Measurements from ENCODE around the gene UPF2. TPM values are rescaled to one million over a fixed set of nuclear protein-coding genes. Genes with fewer than 3 reads are reported as not detected.

The UPF2 gene
- total and polyA plus RNA-seq, 2 of the 13 experiments (the other 11 are each of a cell fraction or from before 2014, with no cell fraction given) = 6.2 to 14.5 TPM

DNA sequence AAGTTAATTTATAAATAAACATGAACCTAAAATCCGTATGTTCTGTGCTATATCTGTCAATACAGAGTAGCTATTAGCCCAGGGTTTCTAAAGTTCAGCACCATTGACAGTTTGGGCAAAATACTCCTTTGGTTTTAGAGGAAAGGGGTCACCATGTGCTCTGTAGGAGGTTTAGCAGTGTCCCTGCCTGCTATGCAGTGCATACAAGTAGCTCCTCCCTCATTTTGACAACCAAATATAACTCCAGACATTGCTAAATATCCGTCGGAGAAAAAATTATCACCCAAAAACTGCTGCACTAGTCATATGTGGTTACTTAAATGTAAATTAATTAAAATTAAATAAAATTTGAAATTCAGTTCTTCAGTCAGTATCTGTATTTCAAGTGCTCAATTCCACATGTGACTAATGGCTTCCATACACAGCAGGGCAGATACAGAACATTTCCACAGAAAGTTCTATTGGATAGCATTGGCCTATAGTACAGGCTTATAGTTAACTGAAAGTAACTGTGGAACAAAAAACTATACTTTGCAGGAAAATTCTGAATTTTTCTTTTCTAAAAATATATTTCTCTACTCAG is 6.4 kb downstream of the UPF2 start (continued):
- TF ChIP-seq, protein P1, sequence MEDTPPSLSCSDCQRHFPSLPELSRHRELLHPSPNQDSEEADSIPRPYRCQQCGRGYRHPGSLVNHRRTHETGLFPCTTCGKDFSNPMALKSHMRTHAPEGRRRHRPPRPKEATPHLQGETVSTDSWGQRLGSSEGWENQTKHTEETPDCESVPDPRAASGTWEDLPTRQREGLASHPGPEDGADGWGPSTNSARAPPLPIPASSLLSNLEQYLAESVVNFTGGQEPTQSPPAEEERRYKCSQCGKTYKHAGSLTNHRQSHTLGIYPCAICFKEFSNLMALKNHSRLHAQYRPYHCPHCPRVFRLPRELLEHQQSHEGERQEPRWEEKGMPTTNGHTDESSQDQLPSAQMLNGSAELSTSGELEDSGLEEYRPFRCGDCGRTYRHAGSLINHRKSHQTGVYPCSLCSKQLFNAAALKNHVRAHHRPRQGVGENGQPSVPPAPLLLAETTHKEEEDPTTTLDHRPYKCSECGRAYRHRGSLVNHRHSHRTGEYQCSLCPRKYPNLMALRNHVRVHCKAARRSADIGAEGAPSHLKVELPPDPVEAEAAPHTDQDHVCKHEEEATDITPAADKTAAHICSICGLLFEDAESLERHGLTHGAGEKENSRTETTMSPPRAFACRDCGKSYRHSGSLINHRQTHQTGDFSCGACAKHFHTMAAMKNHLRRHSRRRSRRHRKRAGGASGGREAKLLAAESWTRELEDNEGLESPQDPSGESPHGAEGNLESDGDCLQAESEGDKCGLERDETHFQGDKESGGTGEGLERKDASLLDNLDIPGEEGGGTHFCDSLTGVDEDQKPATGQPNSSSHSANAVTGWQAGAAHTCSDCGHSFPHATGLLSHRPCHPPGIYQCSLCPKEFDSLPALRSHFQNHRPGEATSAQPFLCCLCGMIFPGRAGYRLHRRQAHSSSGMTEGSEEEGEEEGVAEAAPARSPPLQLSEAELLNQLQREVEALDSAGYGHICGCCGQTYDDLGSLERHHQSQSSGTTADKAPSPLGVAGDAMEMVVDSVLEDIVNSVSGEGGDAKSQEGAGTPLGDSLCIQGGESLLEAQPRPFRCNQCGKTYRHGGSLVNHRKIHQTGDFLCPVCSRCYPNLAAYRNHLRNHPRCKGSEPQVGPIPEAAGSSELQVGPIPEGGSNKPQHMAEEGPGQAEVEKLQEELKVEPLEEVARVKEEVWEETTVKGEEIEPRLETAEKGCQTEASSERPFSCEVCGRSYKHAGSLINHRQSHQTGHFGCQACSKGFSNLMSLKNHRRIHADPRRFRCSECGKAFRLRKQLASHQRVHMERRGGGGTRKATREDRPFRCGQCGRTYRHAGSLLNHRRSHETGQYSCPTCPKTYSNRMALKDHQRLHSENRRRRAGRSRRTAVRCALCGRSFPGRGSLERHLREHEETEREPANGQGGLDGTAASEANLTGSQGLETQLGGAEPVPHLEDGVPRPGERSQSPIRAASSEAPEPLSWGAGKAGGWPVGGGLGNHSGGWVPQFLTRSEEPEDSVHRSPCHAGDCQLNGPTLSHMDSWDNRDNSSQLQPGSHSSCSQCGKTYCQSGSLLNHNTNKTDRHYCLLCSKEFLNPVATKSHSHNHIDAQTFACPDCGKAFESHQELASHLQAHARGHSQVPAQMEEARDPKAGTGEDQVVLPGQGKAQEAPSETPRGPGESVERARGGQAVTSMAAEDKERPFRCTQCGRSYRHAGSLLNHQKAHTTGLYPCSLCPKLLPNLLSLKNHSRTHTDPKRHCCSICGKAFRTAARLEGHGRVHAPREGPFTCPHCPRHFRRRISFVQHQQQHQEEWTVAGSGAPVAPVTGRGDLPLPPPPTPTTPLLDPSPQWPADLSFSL (CRISPR knock-in tag; IDR thresholded peaks at IDR 0.05) = no peak
- no peak for TF ChIP-seq ZNF343 (CRISPR knock-in tag; IDR thresholded peaks at IDR 0.05)
- no peak for TF ChIP-seq HDAC6 (IDR thresholded peaks at IDR 0.05; ENCODE audit: low read depth, low read length)
- no peak for TF ChIP-seq XRCC5 (optimal IDR thresholded peaks at IDR 0.05; ENCODE audit: low read length)
- no peak for TF ChIP-seq ZNF34 (CRISPR knock-in tag; IDR thresholded peaks at IDR 0.05; ENCODE audit: borderline replicate concordance)
- TF ChIP-seq ZBTB1 (CRISPR knock-in tag; IDR thresholded peaks at IDR 0.05; ENCODE audit: borderline replicate concordance) = no peak
- no peak for TF ChIP-seq ZNF564 (CRISPR knock-in tag; IDR thresholded peaks at IDR 0.05)
